Tibial nerve (tissue), 3 donors: Measurements from ENCODE around the gene HAVCR2.

Experiments
- CTCF ChIP-seq, 5 experiments: fragments of 200-600 bp in 3 of 5; fragments of 450-650 bp in 2 of 5; sonication (generic) in 3 of 5; IDR thresholded peaks; one replicate each; pipeline ENCODE4 v1.5.1; 2016 to 2019; ENCODE audit warnings: antibody characterized with exemption in 5 of 5, mild to moderate bottlenecking in 3 of 5, moderate library complexity in 2 of 5
- POLR2A ChIP-seq, 2 donors: fragments of 450-650 bp; IDR thresholded peaks; one replicate each; pipeline ENCODE4 v1.6.1; 2017; ENCODE audit warnings: antibody characterized with exemption in 2 of 2, mild to moderate bottlenecking in 2 of 2, moderate library complexity in 2 of 2

GRCh38 chr5:157100140-157100679 lies 8.6 kb downstream of the HAVCR2 start:
- no peak for TF ChIP-seq CTCF (IDR thresholded peaks at IDR 0.05)
- TF ChIP-seq POLR2A (IDR thresholded peaks at IDR 0.05) = no peak
